ENCODE measurements around the gene KRT34. TPM values are rescaled to one million over a fixed set of nuclear protein-coding genes. Genes with fewer than 3 reads are reported as not detected.

The KRT34 gene
- total RNA-seq, 2 donors from 2014 or later, result not detected

DNA sequence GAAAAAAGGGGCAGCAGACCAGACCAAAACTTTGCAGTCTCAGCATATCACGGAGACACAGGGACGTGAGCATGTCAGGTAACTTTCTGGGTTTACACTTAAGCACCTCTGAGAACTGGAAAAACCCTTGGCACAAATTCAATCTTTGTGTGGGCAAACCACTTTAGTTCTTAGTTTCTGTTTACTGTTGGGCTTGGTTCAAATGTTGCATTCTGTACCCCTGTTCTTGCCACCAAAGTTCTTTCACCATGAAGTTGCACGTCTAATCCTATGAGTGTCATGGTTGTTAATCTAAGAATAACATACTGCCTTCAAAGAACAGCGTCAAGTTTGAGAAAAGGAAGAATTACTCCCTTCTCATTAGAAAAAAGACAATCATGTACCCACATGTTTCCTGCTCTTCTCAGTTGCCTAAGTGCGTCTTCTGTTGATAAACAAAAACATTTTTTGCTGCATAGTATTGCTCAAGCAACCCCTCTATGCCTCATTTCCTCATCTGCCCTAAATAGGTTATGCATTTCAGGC lies 43.1 kb downstream of the KRT34 start:
- Histone ChIP-seq H3K4me1 (no peaks in the 10 kb centered on the region), H3K27ac (no peak overlapping the region), H3K27me3 (no peaks in the 10 kb centered on the region), H3K4me3 (no peak overlapping the region), H3K9me3 (no peaks in the 10 kb centered on the region), H3K36me3 (no peaks in the 10 kb centered on the region)
- TF ChIP-seq, protein P1, sequence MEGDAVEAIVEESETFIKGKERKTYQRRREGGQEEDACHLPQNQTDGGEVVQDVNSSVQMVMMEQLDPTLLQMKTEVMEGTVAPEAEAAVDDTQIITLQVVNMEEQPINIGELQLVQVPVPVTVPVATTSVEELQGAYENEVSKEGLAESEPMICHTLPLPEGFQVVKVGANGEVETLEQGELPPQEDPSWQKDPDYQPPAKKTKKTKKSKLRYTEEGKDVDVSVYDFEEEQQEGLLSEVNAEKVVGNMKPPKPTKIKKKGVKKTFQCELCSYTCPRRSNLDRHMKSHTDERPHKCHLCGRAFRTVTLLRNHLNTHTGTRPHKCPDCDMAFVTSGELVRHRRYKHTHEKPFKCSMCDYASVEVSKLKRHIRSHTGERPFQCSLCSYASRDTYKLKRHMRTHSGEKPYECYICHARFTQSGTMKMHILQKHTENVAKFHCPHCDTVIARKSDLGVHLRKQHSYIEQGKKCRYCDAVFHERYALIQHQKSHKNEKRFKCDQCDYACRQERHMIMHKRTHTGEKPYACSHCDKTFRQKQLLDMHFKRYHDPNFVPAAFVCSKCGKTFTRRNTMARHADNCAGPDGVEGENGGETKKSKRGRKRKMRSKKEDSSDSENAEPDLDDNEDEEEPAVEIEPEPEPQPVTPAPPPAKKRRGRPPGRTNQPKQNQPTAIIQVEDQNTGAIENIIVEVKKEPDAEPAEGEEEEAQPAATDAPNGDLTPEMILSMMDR (IDR thresholded peaks at IDR 0.05), result no peak
- DNase-seq (ENCODE audit: low spot score), result no peak

DNA sequence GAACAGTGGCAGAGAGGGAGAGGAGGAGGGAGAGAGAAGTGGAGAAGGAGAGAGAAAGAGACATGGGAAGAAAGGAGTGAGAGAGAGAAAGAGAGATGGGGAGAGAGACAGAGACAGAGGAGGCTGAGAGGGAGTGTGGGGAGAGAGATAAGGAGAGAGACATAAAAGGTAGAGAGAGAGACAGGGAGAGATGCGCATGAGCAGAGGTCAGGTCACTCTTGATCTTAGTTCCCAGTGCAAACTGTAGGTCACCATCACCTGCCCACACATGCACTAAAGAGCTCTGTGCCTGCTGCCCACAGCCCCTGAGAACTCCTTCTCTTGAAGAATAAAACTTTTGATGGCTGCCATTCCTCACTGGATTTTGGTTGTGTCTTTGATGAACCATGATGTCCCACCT lies 46.4 kb downstream of the KRT34 start:
- H3K27me3 ChIP-seq, result no peaks in the 10 kb centered on the region
- H3K27ac ChIP-seq, result no peak overlapping the region
- no peak for DNase-seq (ENCODE audit: low spot score)

DNA sequence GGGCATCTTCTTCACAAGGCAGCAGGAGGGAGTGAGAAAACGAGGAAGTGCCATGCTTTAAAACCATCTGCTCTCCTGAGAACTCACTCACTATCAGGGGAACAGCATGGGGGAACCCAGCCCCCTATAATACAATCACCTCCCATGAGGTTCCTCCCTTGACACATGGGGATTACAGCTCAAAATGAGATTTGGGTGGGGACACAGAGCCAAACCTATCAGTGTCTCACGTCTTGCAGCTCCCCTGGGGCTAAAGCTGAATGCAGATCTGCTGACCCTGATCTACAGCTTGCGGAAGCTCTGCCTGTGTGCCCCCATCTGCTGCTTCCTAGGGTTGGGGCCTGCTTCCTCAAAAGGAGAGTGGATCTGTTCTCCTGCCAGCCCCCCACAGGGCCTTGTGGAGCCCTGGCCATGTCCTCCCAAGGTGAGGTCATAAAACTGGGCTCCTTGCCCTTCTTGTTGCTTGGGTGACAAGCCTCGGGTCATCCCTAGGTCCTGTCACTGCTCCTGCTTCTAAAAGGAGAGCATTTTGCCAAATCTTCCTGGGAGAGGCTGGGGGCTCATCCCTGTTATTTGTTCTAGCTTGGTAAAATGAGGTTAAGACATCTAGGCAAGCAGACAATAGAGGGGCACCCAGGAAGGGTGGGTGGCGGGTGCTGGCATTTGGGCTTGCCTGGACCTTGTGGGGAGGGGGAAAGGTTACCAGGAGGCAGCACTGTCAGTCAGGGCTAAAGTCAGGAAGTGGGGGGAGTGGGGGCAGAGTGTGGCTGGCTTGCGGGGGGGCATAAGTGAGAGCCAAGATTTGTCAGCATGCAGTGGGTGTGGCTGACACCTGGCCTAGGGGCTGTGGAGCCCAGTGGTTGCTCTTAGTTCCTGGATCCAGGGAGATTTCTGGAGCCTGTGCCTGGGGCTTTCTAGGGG lies 47.5 kb downstream of the KRT34 start:
- Histone ChIP-seq H3K4me3 (no peak overlapping the region), H3K27me3 (no peaks in the 10 kb centered on the region), H3K4me1 (no peaks in the 10 kb centered on the region), H3K9me3 (no peaks in the 10 kb centered on the region), H3K27ac (no peak overlapping the region), H3K36me3 (no peaks in the 10 kb centered on the region)
- TF ChIP-seq, protein P1 (IDR thresholded peaks at IDR 0.05), result no peak
- no peak for DNase-seq (ENCODE audit: low spot score)

More for the DNA sequence above, 46.4 kb downstream of the KRT34 start:
- H3K4me3 ChIP-seq, result no peak overlapping the region
- no peaks in the 10 kb centered on the region for H3K36me3 ChIP-seq
- TF ChIP-seq, protein P1 (IDR thresholded peaks at IDR 0.05), result no peak
- no peaks in the 10 kb centered on the region for H3K9me3 ChIP-seq
- no peaks in the 10 kb centered on the region for H3K4me1 ChIP-seq

DNA sequence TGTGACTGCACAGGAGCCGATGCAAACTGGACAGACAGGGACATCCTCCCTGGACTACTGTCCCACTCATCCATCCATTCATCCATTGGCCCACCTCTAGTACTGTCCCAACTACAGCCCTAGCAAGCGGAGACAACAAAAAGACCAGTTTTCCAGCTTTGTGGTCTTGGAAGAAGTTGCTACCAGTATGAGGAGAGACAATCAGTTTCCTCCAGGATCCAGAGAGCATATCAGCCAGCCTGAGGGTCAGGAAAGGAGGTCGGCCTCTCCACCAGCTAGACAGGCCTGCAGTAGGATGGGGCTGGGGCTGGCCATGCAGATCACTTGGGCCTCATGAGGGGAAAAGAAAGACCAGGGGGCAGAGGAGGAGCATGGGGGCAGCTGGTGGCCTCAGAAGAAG lies 48.3 kb downstream of the KRT34 start:
- TF ChIP-seq, protein P1 (IDR thresholded peaks at IDR 0.05), result no peak
- Histone ChIP-seq H3K4me3 (no peak overlapping the region), H3K27me3 (no peaks in the 10 kb centered on the region), H3K36me3 (no peaks in the 10 kb centered on the region), H3K27ac (no peak overlapping the region), H3K4me1 (no peaks in the 10 kb centered on the region), H3K9me3 (no peaks in the 10 kb centered on the region)
- DNase-seq (ENCODE audit: low spot score), result no peak

DNA sequence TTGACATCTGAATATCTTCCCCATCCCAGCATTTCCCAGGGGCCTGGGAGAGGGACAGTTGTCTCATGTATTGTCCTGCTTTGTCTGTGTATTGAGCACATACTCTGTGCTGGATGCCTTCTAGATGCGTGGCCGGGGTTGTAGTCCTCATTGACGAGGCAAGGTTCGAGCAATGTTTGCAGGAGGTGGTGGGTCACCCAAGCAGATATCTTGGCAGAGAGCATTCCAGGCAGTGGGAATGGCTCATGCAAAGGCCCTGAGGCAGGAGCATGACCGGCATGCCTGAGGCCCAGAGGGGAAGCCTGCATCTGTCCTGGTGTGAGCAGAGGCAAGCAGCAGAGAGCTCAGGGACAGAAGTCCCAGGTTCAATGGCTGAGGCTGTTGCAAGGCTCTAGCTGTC lies 49.0 kb downstream of the KRT34 start:
- TF ChIP-seq, protein P1 (IDR thresholded peaks at IDR 0.05), result no peak
- Histone ChIP-seq H3K27me3 (no peaks in the 10 kb centered on the region), H3K4me3 (no peak overlapping the region), H3K9me3 (no peaks in the 10 kb centered on the region), H3K27ac (no peak overlapping the region), H3K4me1 (no peaks in the 10 kb centered on the region), H3K36me3 (no peaks in the 10 kb centered on the region)
- DNase-seq (ENCODE audit: low spot score), result no peak
